Esophagus muscularis mucosa (tissue), 4 donors: ENCODE data around the gene TMEM132A.

ENCODE experiments used
- EP300 ChIP-seq: sonication (generic); formaldehyde crosslinking; IDR thresholded peaks from one replicate; pipeline ENCODE4 v1.6.1; 2017; ENCODE audit warnings: antibody characterized with exemption
- POLR2A ChIP-seq: fragments of 450-650 bp; IDR thresholded peaks from one replicate; pipeline ENCODE4 v1.6.1; 2017; ENCODE audit warnings: antibody characterized with exemption, moderate library complexity, mild to moderate bottlenecking, low read depth
- TF ChIP-seq, protein P1 (sequence below), 3 experiments: fragments of 200-600 bp in 2 of 3; fragments of 450-650 bp in 1 of 3; sonication (generic) in 2 of 3; IDR thresholded peaks; one replicate each; pipeline ENCODE4 v1.5.1; 2017 to 2019; ENCODE audit warnings: antibody characterized with exemption in 3 of 3, mild to moderate bottlenecking in 2 of 3, moderate library complexity in 1 of 3

DNA sequence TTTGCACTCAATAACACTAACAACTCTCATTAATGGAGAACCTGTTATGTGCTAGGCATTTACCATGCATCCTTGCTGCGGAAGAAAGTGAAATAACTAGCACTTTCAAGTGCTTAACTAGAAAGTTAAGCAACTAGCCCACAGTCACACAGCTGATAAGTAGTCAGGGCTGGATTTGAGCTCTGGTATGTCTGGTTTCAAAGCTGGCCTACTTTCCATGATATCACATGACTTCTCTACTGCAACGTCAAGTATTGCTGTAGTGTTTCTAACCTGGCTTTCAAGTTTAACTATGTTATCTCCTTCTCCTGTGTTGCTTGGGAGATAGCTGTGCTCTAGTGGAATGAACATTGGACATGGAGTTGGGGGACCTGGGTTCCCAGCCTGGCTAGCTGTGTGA is 15.6 kb downstream of the TMEM132A start:
- TF ChIP-seq, protein P1, sequence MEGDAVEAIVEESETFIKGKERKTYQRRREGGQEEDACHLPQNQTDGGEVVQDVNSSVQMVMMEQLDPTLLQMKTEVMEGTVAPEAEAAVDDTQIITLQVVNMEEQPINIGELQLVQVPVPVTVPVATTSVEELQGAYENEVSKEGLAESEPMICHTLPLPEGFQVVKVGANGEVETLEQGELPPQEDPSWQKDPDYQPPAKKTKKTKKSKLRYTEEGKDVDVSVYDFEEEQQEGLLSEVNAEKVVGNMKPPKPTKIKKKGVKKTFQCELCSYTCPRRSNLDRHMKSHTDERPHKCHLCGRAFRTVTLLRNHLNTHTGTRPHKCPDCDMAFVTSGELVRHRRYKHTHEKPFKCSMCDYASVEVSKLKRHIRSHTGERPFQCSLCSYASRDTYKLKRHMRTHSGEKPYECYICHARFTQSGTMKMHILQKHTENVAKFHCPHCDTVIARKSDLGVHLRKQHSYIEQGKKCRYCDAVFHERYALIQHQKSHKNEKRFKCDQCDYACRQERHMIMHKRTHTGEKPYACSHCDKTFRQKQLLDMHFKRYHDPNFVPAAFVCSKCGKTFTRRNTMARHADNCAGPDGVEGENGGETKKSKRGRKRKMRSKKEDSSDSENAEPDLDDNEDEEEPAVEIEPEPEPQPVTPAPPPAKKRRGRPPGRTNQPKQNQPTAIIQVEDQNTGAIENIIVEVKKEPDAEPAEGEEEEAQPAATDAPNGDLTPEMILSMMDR (IDR thresholded peaks at IDR 0.05) = no peak
- no peak for TF ChIP-seq POLR2A
- no peak for TF ChIP-seq EP300
